Chondrocyte (in vitro differentiated cells): Measurements from ENCODE around the gene KERA. TPM values are rescaled to one million over a fixed set of nuclear protein-coding genes. Genes with fewer than 3 reads are reported as not detected.

Experiments used
- DNase-seq: peaks from one replicate; pipeline ENCODE4 v3.0.0; 2021; ENCODE audit warnings: mixed read lengths, low spot score
- H3K27ac Mint-ChIP-seq: one replicate; pipeline ENCODE4 v1.8.0; 2021; ENCODE audit warnings: mild to moderate bottlenecking, moderate library complexity, mixed read lengths; ENCODE audit not compliant: unreplicated experiment
- H3K27me3 Mint-ChIP-seq: 2 replicates; pipeline ENCODE4 v1.8.0; 2021; ENCODE audit warnings: low read depth, mixed read lengths
- H3K36me3 Mint-ChIP-seq: 2 replicates; pipeline ENCODE4 v1.8.0; 2021; ENCODE audit warnings: low read depth, mixed read lengths
- H3K4me1 Mint-ChIP-seq: 2 replicates; pipeline ENCODE4 v1.8.0; 2021; ENCODE audit warnings: low read depth, mild to moderate bottlenecking, mixed read lengths
- H3K4me3 Mint-ChIP-seq: one replicate; pipeline ENCODE4 v1.8.0; 2021; ENCODE audit warnings: mild to moderate bottlenecking, moderate library complexity, mixed read lengths; ENCODE audit not compliant: unreplicated experiment
- H3K9me3 Mint-ChIP-seq: 2 replicates; pipeline ENCODE4 v1.8.0; 2021; ENCODE audit warnings: low read depth, mixed read lengths
- CTCF ChIP-seq: fragments of 200-600 bp; sonication (generic); IDR thresholded peaks from 2 replicates; pipeline ENCODE4 v1.5.0; 2021; ENCODE audit warnings: antibody characterized with exemption, mild to moderate bottlenecking, moderate library complexity
- total RNA-seq: library from RNA; stranded (reverse); gene quantifications from 3 replicates; pipeline ENCODE4 v1.2.1, GENCODE V29; 2021

KERA gene
- total RNA-seq, 1 donor from 2014 or later, result not detected

- no peaks in the 10 kb centered on the region for H3K27me3 Mint-ChIP-seq
- DNase-seq, result no peak
- peaks cover 10% of the 10 kb centered on the region for H3K9me3 Mint-ChIP-seq
- peaks cover 6% of the 10 kb centered on the region for H3K4me1 Mint-ChIP-seq
- no peaks in the 10 kb centered on the region for H3K36me3 Mint-ChIP-seq
- no peak overlapping the region for H3K4me3 Mint-ChIP-seq
- no peak overlapping the region for H3K27ac Mint-ChIP-seq
- TF ChIP-seq CTCF, result no peak
Measured at GRCh38 chr12:91017511-91018263, 40.1 kb downstream of the KERA start.

GRCh38 chr12:91017043-91017442 lies 40.8 kb downstream of the KERA start:
- no peak for TF ChIP-seq CTCF
- no peak overlapping the region for H3K27ac Mint-ChIP-seq
- H3K27me3 Mint-ChIP-seq, result no peaks in the 10 kb centered on the region
- H3K4me3 Mint-ChIP-seq, result no peak overlapping the region
- H3K36me3 Mint-ChIP-seq, result no peaks in the 10 kb centered on the region
- DNase-seq, result no peak
- peaks cover 6% of the 10 kb centered on the region for H3K4me1 Mint-ChIP-seq
- peaks cover 10% of the 10 kb centered on the region for H3K9me3 Mint-ChIP-seq

GRCh38 chr12:91009319-91009950 lies 48.4 kb downstream of the KERA start:
- no peak for DNase-seq
- H3K9me3 Mint-ChIP-seq, result peaks cover 2% of the 10 kb centered on the region
- no peaks in the 10 kb centered on the region for H3K36me3 Mint-ChIP-seq
- H3K27me3 Mint-ChIP-seq, result no peaks in the 10 kb centered on the region
- TF ChIP-seq CTCF, result no peak
- H3K27ac Mint-ChIP-seq, result no peak overlapping the region
- no peaks in the 10 kb centered on the region for H3K4me1 Mint-ChIP-seq
- H3K4me3 Mint-ChIP-seq, result no peak overlapping the region

GRCh38 chr12:91007531-91008290 lies 50.1 kb downstream of the KERA start:
- TF ChIP-seq CTCF, result no peak
- Mint-ChIP-seq H3K9me3 (peaks cover 2% of the 10 kb centered on the region), H3K27me3 (no peaks in the 10 kb centered on the region), H3K4me3 (no peak overlapping the region), H3K36me3 (no peaks in the 10 kb centered on the region), H3K4me1 (no peaks in the 10 kb centered on the region), H3K27ac (no peak overlapping the region)
- no peak for DNase-seq

- H3K27me3 Mint-ChIP-seq, result no peaks in the 10 kb centered on the region
- TF ChIP-seq CTCF, result no peak
- no peak within 1 kb of the TSS for H3K27ac Mint-ChIP-seq
- no peak within 1 kb of the TSS for H3K4me3 Mint-ChIP-seq
- H3K36me3 Mint-ChIP-seq, result no peaks in the 10 kb centered on the region
- H3K9me3 Mint-ChIP-seq, result peaks cover 2% of the 10 kb centered on the region
- H3K4me1 Mint-ChIP-seq, result peaks cover 7% of the 10 kb centered on the region
- no peak for DNase-seq
Measured at GRCh38 chr12:91004872-91005271, 53.0 kb downstream of the KERA start, which contains the start of gene EPYC. TSS of gene EPYC (minus strand) at chr12:91004972. CDS start at chr12:91002565, 2,407 bp downstream.
